ENCODE data around the gene MRPL20. TPM values are rescaled to one million over a fixed set of nuclear protein-coding genes. Genes with fewer than 3 reads are reported as not detected.
A peak's percentile ranks its signal among the peaks of the same experiment; 100 is the strongest.

Gene MRPL20
- total and polyA plus RNA-seq, 9 of the 15 experiments (the other 6 are each of a cell fraction or from before 2014, with no cell fraction given): 180 to 671 (median 229) TPM

DNA sequence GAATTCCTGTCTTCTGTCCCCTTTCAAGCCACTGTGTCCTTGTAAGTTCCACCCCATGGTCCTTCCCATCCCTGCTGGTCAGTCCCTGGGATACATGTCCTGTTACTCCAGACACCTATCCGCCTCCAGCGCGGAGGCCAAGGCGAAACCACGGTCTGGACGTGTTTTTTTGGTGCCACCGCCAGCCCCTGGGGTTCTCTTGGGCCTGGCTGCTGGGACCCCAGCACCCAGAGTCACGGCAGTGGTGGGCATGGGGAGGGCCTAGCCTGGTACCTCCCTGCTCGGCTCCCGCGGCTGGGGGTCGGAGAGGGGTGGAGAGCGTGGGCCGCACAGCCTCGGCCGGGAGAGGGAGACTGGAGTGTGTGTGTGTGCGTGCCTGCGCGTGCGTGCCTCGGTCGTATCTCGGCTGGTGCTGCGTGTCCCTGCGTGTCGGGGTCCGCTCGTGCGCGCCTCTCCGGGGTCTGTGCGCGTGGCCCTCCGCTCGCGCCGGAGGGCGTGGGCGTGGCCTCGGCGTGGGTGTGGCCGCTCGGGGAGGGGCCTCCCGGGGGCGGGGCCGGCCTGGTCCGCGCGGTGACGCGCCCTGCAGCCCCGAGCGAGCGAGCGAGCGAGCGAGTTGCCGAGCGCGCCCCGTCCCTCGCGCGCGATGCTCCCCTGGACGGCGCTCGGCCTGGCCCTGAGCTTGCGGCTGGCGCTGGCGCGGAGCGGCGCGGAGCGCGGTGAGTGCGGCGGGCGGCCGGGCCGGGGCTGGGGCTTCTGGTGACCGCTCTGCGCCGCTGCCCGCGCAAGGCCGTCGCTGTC is 28.2 kb upstream of the MRPL20 start, which contains the start of gene VWA1 (continued):
- TF ChIP-seq NR4A1 (CRISPR knock-in tag; IDR thresholded peaks at IDR 0.05): 0 out of 2 replicates have a peak, but pooled peaks have one; percentile 13
- TF ChIP-seq NR4A1 (tag; IDR thresholded peaks at IDR 0.05): no peak
- no peak for TF ChIP-seq ZNF174 (CRISPR knock-in tag; IDR thresholded peaks at IDR 0.05)
- TF ChIP-seq THAP7 (CRISPR knock-in tag; IDR thresholded peaks at IDR 0.05): no peak
- peak; percentile 29 for TF ChIP-seq KDM5B (IDR thresholded peaks at IDR 0.05; ENCODE audit: insufficient replicate concordance, low read depth, low read length)
- TF ChIP-seq ZKSCAN3 (CRISPR knock-in tag; IDR thresholded peaks at IDR 0.05): no peak
- TF ChIP-seq, protein P1, sequence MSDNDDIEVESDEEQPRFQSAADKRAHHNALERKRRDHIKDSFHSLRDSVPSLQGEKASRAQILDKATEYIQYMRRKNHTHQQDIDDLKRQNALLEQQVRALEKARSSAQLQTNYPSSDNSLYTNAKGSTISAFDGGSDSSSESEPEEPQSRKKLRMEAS (CRISPR knock-in tag; IDR thresholded peaks at IDR 0.05): peak; percentile 59
- TF ChIP-seq, protein P2, sequence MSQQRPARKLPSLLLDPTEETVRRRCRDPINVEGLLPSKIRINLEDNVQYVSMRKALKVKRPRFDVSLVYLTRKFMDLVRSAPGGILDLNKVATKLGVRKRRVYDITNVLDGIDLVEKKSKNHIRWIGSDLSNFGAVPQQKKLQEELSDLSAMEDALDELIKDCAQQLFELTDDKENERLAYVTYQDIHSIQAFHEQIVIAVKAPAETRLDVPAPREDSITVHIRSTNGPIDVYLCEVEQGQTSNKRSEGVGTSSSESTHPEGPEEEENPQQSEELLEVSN (IDR thresholded peaks at IDR 0.05; ENCODE audit: borderline replicate concordance in 1 of 2, extremely low read depth in 1 of 2, insufficient read depth in 1 of 2, insufficient read length in 1 of 2, low read depth in 1 of 2, low read length in 1 of 2, poor library complexity in 1 of 2, severe bottlenecking in 1 of 2): peak; percentile 65 to 83
- peak; percentile 47 for TF ChIP-seq CCNT2 (IDR thresholded peaks at IDR 0.05; ENCODE audit: borderline replicate concordance, extremely low read depth, insufficient read length, low read depth, low read length)
- peak in 1 of 2 experiments; percentile 83; a peak in 1 of 4 replicates for TF ChIP-seq MLLT1 (IDR thresholded peaks at IDR 0.05)
- TF ChIP-seq, protein P3, sequence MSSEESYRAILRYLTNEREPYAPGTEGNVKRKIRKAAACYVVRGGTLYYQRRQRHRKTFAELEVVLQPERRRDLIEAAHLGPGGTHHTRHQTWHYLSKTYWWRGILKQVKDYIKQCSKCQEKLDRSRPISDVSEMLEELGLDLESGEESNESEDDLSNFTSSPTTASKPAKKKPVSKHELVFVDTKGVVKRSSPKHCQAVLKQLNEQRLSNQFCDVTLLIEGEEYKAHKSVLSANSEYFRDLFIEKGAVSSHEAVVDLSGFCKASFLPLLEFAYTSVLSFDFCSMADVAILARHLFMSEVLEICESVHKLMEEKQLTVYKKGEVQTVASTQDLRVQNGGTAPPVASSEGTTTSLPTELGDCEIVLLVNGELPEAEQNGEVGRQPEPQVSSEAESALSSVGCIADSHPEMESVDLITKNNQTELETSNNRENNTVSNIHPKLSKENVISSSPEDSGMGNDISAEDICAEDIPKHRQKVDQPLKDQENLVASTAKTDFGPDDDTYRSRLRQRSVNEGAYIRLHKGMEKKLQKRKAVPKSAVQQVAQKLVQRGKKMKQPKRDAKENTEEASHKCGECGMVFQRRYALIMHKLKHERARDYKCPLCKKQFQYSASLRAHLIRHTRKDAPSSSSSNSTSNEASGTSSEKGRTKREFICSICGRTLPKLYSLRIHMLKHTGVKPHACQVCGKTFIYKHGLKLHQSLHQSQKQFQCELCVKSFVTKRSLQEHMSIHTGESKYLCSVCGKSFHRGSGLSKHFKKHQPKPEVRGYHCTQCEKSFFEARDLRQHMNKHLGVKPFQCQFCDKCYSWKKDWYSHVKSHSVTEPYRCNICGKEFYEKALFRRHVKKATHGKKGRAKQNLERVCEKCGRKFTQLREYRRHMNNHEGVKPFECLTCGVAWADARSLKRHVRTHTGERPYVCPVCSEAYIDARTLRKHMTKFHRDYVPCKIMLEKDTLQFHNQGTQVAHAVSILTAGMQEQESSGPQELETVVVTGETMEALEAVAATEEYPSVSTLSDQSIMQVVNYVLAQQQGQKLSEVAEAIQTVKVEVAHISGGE (CRISPR knock-in tag; IDR thresholded peaks at IDR 0.05): no peak
- TF ChIP-seq, protein P4, sequence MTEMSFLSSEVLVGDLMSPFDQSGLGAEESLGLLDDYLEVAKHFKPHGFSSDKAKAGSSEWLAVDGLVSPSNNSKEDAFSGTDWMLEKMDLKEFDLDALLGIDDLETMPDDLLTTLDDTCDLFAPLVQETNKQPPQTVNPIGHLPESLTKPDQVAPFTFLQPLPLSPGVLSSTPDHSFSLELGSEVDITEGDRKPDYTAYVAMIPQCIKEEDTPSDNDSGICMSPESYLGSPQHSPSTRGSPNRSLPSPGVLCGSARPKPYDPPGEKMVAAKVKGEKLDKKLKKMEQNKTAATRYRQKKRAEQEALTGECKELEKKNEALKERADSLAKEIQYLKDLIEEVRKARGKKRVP (CRISPR knock-in tag; IDR thresholded peaks at IDR 0.05): 0 out of 2 replicates have a peak, but pooled peaks have one; percentile 19
- no peak for TF ChIP-seq CHAMP1 (IDR thresholded peaks at IDR 0.05)
